Measurements from ENCODE around the gene ADRA1B.

The ADRA1B gene

DNA sequence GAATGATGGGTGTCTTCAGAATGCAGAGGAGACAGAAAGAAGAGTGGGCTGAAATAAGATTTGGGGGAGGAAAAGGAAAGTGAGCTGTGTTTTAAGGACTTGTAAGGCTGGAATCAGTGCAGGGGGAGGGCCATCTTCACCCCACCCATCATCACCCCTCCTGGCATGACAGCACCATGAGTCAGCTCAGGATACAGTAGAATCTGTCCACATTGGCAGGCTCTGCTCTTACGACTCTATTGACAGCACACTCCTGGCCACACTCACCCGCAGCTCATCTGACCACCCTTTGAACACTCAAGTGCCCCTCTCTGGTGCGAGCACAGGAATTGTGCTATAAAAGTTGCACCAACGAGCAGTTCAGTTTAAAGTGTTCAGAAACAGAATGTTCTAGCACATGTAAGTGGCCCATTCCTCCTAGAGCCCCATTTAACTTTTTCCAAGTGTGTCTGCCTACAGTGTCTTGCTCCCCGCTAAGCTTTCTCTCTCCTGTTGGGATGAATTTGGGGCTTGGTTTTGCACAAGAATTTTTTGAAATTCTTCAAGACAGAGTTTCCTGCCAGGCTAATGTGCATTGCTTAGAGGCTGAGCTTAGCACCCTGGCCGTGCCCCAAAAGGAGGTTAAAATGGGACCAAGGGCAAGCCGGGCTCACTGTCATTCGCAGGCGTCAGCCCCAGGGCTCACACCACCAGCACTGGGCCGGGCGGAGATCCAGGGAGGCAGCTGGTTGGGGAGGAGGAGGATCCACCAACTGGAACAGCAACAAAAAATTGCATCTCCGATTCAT lies 12.0 kb downstream of the ADRA1B start:
- Histone ChIP-seq H3K4me2 (no peak overlapping the region), H3K79me2 (ENCODE audit: insufficient read depth, low read depth) (no peaks in the 10 kb centered on the region), H3K9ac (no peak overlapping the region), H3K36me3 (ENCODE audit: insufficient read depth) (no peaks in the 10 kb centered on the region), H3K4me3 (IDR thresholded peaks at IDR 0.05; ENCODE audit: insufficient read depth, low read depth, low read length) (no peak overlapping the region), H2AFZ (ENCODE audit: low read depth) (no peak overlapping the region), H3K27me3 (ENCODE audit: insufficient read depth, low read depth) (no peaks in the 10 kb centered on the region), H3K4me1 (ENCODE audit: low read depth, poor library complexity, severe bottlenecking) (no peaks in the 10 kb centered on the region), H4K20me1 (ENCODE audit: insufficient read depth) (no peaks in the 10 kb centered on the region), H3K27ac (no peak overlapping the region)
- TF ChIP-seq, protein P1, sequence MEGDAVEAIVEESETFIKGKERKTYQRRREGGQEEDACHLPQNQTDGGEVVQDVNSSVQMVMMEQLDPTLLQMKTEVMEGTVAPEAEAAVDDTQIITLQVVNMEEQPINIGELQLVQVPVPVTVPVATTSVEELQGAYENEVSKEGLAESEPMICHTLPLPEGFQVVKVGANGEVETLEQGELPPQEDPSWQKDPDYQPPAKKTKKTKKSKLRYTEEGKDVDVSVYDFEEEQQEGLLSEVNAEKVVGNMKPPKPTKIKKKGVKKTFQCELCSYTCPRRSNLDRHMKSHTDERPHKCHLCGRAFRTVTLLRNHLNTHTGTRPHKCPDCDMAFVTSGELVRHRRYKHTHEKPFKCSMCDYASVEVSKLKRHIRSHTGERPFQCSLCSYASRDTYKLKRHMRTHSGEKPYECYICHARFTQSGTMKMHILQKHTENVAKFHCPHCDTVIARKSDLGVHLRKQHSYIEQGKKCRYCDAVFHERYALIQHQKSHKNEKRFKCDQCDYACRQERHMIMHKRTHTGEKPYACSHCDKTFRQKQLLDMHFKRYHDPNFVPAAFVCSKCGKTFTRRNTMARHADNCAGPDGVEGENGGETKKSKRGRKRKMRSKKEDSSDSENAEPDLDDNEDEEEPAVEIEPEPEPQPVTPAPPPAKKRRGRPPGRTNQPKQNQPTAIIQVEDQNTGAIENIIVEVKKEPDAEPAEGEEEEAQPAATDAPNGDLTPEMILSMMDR (conservative IDR thresholded peaks at IDR 0.05; ENCODE audit: low read depth, low read length) = no peak

DNA sequence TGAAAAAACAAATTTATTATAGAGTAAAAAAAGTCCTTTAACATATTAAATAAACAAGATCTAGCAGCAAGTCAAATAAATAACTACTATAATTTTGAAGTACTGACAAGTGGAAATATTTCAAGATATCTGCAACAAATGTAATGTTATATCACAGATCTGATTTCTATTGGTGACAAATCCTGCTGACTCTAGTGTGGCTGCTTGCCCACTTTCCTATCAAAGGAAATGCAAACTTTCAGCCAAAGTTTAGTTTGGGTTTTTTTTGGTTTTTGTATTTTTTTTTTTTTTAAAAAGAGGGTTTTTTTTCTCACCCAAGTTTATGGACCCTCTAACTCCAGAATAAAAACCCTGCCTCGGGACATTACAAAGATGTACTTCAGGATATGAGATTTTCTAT lies 12.9 kb downstream of the ADRA1B start:
- H3K79me2 ChIP-seq (ENCODE audit: insufficient read depth, low read depth) = no peaks in the 10 kb centered on the region
- H2AFZ ChIP-seq (ENCODE audit: low read depth) = no peak overlapping the region
- no peaks in the 10 kb centered on the region for H3K27me3 ChIP-seq (ENCODE audit: insufficient read depth, low read depth)
- no peaks in the 10 kb centered on the region for H3K36me3 ChIP-seq (ENCODE audit: insufficient read depth)
- no peak overlapping the region for H3K27ac ChIP-seq
- no peaks in the 10 kb centered on the region for H4K20me1 ChIP-seq (ENCODE audit: insufficient read depth)
- TF ChIP-seq, protein P1 (conservative IDR thresholded peaks at IDR 0.05; ENCODE audit: low read depth, low read length) = no peak
- no peak overlapping the region for H3K4me2 ChIP-seq
- no peaks in the 10 kb centered on the region for H3K4me1 ChIP-seq (ENCODE audit: low read depth, poor library complexity, severe bottlenecking)
- no peak overlapping the region for H3K4me3 ChIP-seq (IDR thresholded peaks at IDR 0.05; ENCODE audit: insufficient read depth, low read depth, low read length)
- H3K9ac ChIP-seq = no peak overlapping the region

DNA sequence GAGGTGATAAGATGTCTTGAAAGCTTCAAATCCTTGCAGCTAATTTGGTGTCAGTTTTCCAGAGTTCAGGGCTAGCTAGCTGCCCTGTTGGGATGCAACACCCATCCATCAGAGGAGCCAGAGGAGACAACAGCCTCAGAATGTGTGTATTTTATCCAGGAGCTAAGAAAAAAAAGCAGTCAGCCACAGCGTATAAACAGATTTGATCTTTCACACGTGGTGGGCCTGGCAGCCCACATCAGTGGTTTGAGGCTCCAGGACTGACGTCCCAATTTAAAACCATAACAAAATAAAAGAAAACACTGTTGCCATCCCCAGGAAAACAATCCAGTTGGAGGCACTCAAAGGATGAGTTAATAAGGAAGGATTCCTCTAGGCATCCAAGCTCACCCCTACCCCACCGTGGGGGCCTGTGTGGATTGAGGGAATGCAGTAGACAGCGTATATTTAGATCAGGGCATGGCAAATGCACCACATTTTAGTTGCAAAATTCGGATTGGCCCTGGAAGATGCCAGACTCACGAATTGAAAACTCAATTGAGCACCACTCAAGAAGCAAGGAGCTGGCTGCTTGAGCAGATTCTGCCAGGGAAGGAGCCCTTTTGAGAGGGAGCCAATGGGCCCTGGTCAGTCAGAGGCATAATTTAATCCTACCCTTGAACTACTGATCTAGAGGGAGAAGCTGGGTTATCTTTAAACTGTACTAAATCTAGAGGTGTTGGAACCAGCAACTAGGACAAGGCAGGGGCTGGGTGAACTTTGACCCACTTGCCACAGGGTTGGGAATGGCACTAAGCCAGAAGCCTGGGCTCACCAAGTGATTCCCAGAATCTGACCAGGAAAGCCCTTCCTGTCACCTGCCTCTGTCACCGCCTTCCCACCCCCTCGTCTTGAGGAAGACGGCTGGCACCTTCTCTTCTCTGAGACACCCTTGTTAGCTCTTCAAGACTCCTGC lies 17.5 kb downstream of the ADRA1B start:
- Histone ChIP-seq H4K20me1 (ENCODE audit: insufficient read depth) (no peaks in the 10 kb centered on the region), H3K36me3 (ENCODE audit: insufficient read depth) (no peaks in the 10 kb centered on the region), H3K4me3 (IDR thresholded peaks at IDR 0.05; ENCODE audit: insufficient read depth, low read depth, low read length) (no peak overlapping the region), H3K27me3 (ENCODE audit: insufficient read depth, low read depth) (no peaks in the 10 kb centered on the region), H3K4me1 (ENCODE audit: low read depth, poor library complexity, severe bottlenecking) (no peaks in the 10 kb centered on the region), H3K4me2 (no peak overlapping the region), H3K79me2 (ENCODE audit: insufficient read depth, low read depth) (no peaks in the 10 kb centered on the region), H2AFZ (ENCODE audit: low read depth) (no peak overlapping the region), H3K9ac (no peak overlapping the region), H3K27ac (no peak overlapping the region)
- TF ChIP-seq, protein P1 (conservative IDR thresholded peaks at IDR 0.05; ENCODE audit: low read depth, low read length) = no peak

DNA sequence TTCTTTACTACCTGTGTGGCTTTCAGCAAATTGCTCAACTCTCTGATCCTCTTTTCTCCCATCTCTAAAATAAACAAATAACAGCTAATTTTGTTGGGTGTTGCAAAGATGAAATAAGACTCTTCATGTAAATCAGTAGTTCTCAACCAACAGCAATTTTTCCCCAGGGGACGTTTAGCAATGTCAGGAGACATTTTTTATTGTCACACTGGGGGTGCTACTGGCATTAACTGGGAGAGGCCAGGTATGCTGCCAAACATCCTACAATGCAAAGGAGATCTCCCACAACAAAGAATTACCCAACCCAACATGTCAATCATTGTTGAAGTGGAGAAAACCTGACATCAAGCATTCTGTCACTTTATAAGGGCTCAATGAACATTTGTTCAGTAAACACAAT lies 19.7 kb downstream of the ADRA1B start:
- Histone ChIP-seq H3K9ac (no peak overlapping the region), H3K4me1 (ENCODE audit: low read depth, poor library complexity, severe bottlenecking) (no peaks in the 10 kb centered on the region), H3K79me2 (ENCODE audit: insufficient read depth, low read depth) (no peaks in the 10 kb centered on the region), H2AFZ (ENCODE audit: low read depth) (no peak overlapping the region), H3K27ac (no peak overlapping the region), H3K4me2 (no peak overlapping the region), H3K36me3 (ENCODE audit: insufficient read depth) (no peaks in the 10 kb centered on the region), H3K4me3 (IDR thresholded peaks at IDR 0.05; ENCODE audit: insufficient read depth, low read depth, low read length) (no peak overlapping the region), H4K20me1 (ENCODE audit: insufficient read depth) (no peaks in the 10 kb centered on the region), H3K27me3 (ENCODE audit: insufficient read depth, low read depth) (no peaks in the 10 kb centered on the region)
- TF ChIP-seq, protein P1 (conservative IDR thresholded peaks at IDR 0.05; ENCODE audit: low read depth, low read length) = no peak

Measured in KMS-11 (cell line).